NT2/D1 (cell line): ENCODE data around the gene POMT2.

Experiments used
- DNase-seq: peaks from one replicate; pipeline ENCODE4 v3.0.0-alpha.2; 2011; ENCODE audit warnings: low read depth, low spot score
- H3K27me3 ChIP-seq: 2 replicates; pipeline ENCODE4 v1.6.0; 2011; ENCODE audit warnings: mild to moderate bottlenecking; ENCODE audit not compliant: insufficient read length, insufficient read depth
- H3K36me3 ChIP-seq: 2 replicates; pipeline ENCODE4 v1.6.1; 2011; ENCODE audit warnings: mild to moderate bottlenecking, low read length, mixed read lengths; ENCODE audit not compliant: insufficient read depth, insufficient read length
- H3K4me1 ChIP-seq: 2 replicates; pipeline ENCODE4 v1.5.1; 2011; ENCODE audit not compliant: insufficient read depth, insufficient read length
- H3K4me3 ChIP-seq: 2 replicates; pipeline ENCODE4 v1.5.1; 2011; ENCODE audit warnings: low read depth; ENCODE audit not compliant: insufficient read length
- H3K9ac ChIP-seq: 2 replicates; pipeline ENCODE4 v1.6.0; 2011; ENCODE audit warnings: low read depth; ENCODE audit not compliant: insufficient read length
- H3K9me3 ChIP-seq: 2 replicates; pipeline ENCODE4 v1.5.1; 2011; ENCODE audit warnings: mild to moderate bottlenecking, low read length; ENCODE audit not compliant: insufficient read depth
- SUZ12 ChIP-seq: IDR thresholded peaks from 2 replicates; pipeline ENCODE4 v1.6.1; 2011; ENCODE audit not compliant: insufficient read length, insufficient read depth; ENCODE audit errors: extremely low read depth
- YY1 ChIP-seq: IDR thresholded peaks from 2 replicates; pipeline ENCODE4 v1.6.1; 2011; ENCODE audit not compliant: insufficient read length, insufficient read depth
- ZNF274 ChIP-seq: IDR thresholded peaks from 2 replicates; pipeline ENCODE4 v1.6.1; 2011; ENCODE audit warnings: mild to moderate bottlenecking, low read depth, low read length

POMT2 gene

DNA sequence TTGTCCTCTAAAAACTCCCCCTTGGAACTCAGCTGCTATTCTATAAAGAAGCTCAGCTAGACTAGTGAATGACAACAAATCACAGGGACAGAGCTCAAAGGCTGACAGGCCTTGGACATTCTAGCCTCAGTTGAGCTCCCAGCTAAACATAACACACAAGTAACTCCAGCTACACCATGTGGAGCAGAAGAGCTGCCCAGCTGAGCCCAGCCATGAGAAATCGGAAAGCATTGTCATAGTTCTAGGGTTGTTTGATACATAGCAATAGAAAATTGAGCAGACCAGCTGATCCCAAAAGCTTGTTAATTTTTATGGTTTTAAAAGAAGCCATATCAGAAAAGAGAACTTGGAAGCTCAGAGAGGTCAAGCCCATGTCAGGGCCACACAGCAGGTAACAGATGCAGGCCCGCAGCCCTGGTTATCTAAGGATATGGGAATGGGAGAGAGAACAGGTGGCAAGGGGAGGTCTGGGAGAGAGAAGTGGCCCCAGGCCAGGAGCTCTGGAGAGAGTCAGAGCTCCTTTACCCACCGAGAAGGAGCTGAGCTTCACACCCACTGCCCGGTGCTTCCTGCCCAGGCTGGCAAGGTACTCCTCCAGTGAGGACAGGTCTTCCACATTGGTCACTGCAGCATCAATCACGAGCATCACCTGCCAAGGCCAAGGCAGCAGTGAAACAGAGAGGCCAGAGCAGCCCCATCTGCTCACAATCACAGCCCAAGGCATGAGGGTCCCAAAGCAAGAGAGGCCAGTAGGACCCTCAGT, 52.6 kb downstream of the POMT2 start:
- TF ChIP-seq SUZ12 (no peak), YY1 (no peak), ZNF274 (no peak)
- Histone ChIP-seq H3K27me3 (peaks cover 62% of the 10 kb centered on the region), H3K4me3 (no peak overlapping the region), H3K36me3 (no peaks in the 10 kb centered on the region), H3K9ac (no peak overlapping the region), H3K4me1 (peaks cover 3% of the 10 kb centered on the region), H3K9me3 (peaks cover 13% of the 10 kb centered on the region)
- no peak for DNase-seq

DNA sequence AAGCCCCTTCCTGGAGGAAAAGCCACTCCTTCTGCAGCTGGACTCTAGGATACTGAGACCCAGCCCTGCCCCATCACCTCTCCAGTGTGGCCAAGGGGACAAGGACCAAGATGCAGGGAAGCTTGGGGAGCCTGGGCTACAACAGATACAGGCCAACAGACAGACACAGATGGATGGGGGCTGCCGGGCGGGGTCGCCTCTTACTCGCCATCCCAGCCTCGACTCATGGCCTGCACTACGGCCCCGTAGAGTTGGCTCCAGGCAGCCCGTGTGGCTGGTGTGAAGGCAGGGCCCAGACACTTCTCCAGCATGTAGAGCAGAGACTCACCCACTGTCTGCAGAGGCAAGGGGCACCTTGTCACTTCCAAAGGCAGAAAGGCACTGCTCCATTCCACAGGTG, 54.3 kb downstream of the POMT2 start:
- H3K27me3 ChIP-seq, result peaks cover 48% of the 10 kb centered on the region
- DNase-seq, result no peak
- peaks cover 13% of the 10 kb centered on the region for H3K9me3 ChIP-seq
- peaks cover 3% of the 10 kb centered on the region for H3K4me1 ChIP-seq
- no peaks in the 10 kb centered on the region for H3K36me3 ChIP-seq
- TF ChIP-seq YY1 (no peak), ZNF274 (no peak), SUZ12 (no peak)
- H3K4me3 ChIP-seq, result no peak overlapping the region
- no peak overlapping the region for H3K9ac ChIP-seq

DNA sequence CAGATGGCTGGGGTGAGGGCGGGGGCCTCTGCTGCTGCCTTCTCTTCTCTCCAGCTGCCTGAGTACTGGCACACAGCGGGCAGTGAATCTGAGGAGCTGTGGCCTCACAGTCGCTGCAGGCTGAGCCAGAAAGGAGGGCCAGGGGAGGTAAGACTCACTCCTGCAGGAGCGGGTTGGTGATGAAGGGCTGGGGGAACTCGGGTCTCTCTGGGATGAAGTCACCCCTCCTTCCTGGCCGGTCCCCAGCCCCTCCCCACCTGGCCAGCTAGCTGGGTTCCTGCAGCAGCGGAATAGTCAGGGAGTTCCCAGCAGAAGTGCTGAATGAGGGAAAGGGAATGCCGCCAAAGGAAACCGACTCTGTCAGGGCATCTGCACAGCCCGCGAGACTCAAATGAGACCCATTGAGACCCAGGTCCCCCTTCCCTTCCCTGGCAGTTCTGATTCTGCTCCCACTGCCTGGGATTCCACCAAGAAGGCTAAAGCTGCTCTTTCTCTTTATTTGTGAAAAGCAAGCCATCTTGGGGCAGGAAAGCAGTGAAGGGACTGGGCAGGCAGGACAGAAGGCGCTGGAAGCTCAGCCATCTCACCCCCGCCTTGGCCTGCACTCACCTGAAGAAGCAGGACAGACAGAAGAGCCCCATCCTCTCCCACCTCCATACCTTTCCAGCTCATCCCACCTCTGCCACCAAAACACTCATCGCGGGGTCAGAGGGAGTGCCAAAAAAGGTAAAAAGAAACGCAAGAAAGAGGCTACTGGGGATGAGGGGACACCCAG, 54.9 kb downstream of the POMT2 start:
- Histone ChIP-seq H3K4me1 (peaks cover 3% of the 10 kb centered on the region), H3K9ac (no peak overlapping the region), H3K4me3 (no peak overlapping the region), H3K27me3 (peaks cover 42% of the 10 kb centered on the region), H3K9me3 (peaks cover 13% of the 10 kb centered on the region), H3K36me3 (no peaks in the 10 kb centered on the region)
- no peak for TF ChIP-seq YY1
- no peak for TF ChIP-seq SUZ12
- no peak for DNase-seq

DNA sequence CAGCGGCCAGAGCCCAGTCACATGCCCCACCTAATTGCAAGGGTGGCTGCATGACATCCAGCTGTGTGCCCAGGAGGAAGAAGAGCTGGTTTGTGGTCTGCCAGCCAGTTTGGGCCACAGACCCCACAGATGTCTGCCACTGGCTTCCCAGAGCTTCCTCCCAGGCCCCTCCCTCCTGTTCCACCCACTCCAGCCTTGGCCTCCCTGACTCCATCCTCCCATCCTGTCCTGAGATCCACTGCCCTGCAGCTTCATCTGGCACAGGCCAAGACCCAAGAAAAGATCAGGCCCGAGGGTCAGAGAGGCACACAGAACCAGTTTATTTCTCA, 55.5 kb downstream of the POMT2 start:
- Histone ChIP-seq H3K4me1 (peaks cover 6% of the 10 kb centered on the region), H3K9ac (no peak overlapping the region)

DNA sequence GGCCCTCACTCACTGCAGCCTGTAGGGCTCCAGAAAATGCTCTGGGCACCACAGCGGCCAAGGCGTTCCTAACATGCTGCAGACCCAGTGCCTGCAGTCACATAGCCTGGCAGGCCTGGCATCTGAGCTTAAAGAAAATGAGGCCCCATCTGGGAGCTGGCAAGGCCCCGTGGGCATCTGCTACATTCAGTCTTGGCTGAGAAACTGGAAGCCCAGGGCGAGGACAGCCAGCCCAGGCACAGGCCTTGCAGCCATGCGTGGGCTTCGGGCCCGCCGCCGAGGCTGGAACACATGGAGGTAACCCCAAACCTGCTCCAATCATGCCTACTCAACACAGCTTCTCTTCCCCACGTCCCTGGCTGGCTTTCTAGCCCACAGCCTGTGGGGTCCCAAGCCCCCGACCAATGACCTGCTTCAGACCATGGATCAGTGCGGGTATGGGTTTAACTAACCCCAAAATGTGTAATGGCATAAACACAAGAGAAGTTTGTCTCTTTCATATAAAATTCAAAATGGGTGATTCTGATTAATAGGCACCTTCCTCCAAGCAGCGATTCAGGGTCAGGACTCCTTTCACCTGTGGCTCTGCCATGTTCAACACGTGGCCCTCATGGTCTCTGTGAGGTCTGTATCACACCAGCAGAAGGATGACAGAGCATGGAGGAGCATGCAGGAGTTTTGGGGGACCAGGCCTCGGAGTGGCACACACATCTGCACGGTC, 56.1 kb downstream of the POMT2 start:
- Histone ChIP-seq H3K4me1 (peaks cover 6% of the 10 kb centered on the region), H3K27me3 (peaks cover 31% of the 10 kb centered on the region), H3K36me3 (no peaks in the 10 kb centered on the region), H3K9me3 (peaks cover 13% of the 10 kb centered on the region), H3K9ac (no peak overlapping the region), H3K4me3 (no peak overlapping the region)
- TF ChIP-seq ZNF274 (no peak), SUZ12 (no peak), YY1 (no peak)
- no peak for DNase-seq

More for the DNA sequence above, 55.5 kb downstream of the POMT2 start:
- DNase-seq, result no peak
- Histone ChIP-seq H3K4me3 (no peak overlapping the region), H3K27me3 (peaks cover 36% of the 10 kb centered on the region), H3K36me3 (no peaks in the 10 kb centered on the region), H3K9me3 (peaks cover 13% of the 10 kb centered on the region)
- TF ChIP-seq ZNF274 (no peak), YY1 (no peak), SUZ12 (no peak)

DNA sequence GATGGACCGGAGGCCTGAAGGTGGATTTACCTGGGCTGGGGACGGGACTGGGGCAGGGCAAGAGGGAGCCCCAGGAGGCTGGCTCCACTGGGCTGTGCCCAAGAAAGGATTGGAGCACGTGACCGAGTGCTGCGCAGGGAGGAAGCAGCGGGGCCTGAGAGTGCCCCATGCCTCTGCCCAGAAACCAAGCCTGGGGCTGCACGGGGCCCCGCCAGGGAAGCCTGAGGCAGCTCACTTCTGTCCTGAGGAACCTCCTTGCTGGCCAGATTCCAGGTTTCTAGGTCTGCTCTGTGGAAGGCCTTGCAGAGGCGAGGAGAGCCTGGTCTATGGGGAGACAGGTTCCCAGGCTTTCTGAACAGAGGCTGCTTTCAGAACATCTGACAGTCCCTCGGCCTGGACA, 60.1 kb downstream of the POMT2 start:
- Histone ChIP-seq H3K9me3 (no peaks in the 10 kb centered on the region), H3K9ac (peak overlapping the region; percentile 21), H3K27me3 (peaks cover 7% of the 10 kb centered on the region), H3K4me1 (peaks cover 4% of the 10 kb centered on the region), H3K4me3 (no peak overlapping the region), H3K36me3 (no peaks in the 10 kb centered on the region)
- no peak for DNase-seq
- TF ChIP-seq SUZ12 (no peak), YY1 (no peak), ZNF274 (no peak)

DNA sequence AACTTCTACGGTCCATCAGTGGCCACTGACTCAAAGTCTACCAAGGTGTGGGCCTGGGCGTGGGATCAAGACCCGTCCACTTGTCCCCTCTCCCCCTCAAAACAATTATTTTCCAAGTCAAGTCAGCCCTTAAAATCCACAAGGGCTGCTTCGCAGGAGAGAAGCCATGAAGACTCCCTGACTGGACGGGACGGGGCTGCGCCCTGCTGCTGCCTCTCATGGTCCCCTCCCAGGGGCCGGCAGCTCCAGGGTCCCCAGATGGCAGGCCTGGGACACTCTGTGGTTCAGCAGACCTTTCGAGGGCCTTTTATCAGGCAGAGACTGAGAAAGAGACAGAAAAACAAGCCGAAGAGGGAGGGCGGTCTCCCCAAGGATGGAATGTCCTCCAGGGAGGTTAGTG, 60.5 kb downstream of the POMT2 start:
- Histone ChIP-seq H3K4me3 (no peak overlapping the region), H3K27me3 (peaks cover 4% of the 10 kb centered on the region), H3K9me3 (no peaks in the 10 kb centered on the region), H3K4me1 (peaks cover 4% of the 10 kb centered on the region), H3K36me3 (no peaks in the 10 kb centered on the region), H3K9ac (no peak overlapping the region)
- TF ChIP-seq ZNF274, result no peak
- TF ChIP-seq YY1, result no peak
- no peak for TF ChIP-seq SUZ12
- no peak for DNase-seq
